GM18508 (cell line): ENCODE data around the gene METRNL.

Source experiments
- ATAC-seq: cut with Tn5 transposase; IDR thresholded peaks from one replicate; pipeline ENCODE4 v1.9.1; 2021; ENCODE audit warnings: moderate number of reproducible peaks; ENCODE audit not compliant: insufficient read depth, unreplicated experiment

The METRNL gene

GRCh38 chr17:83103200-83103942 lies 24.0 kb downstream of the METRNL start:
- no peak for ATAC-seq

GRCh38 chr17:83103943-83104311 lies 24.5 kb downstream of the METRNL start:
- ATAC-seq = no peak

- ATAC-seq = no peak
Measured at GRCh38 chr17:83104577-83105505, 25.4 kb downstream of the METRNL start.

- ATAC-seq = no peak
Measured at GRCh38 chr17:83105512-83105911, 26.1 kb downstream of the METRNL start.

GRCh38 chr17:83106056-83106588 lies 26.7 kb downstream of the METRNL start:
- no peak for ATAC-seq

- ATAC-seq = no peak
Measured at GRCh38 chr17:83106913-83107655, 27.7 kb downstream of the METRNL start.

GRCh38 chr17:83107656-83108048 lies 28.2 kb downstream of the METRNL start:
- ATAC-seq = no peak

GRCh38 chr17:83108709-83109108 lies 29.3 kb downstream of the METRNL start:
- no peak for ATAC-seq

- no peak for ATAC-seq
Measured at GRCh38 chr17:83109386-83109785, 30.0 kb downstream of the METRNL start.

- ATAC-seq = no peak
Measured at GRCh38 chr17:83109793-83110645, 30.6 kb downstream of the METRNL start.

- no peak for ATAC-seq
Measured at GRCh38 chr17:83110735-83111134, 31.3 kb downstream of the METRNL start.

GRCh38 chr17:83111516-83112282 lies 32.3 kb downstream of the METRNL start:
- no peak for ATAC-seq

GRCh38 chr17:83113381-83113780 lies 34.0 kb downstream of the METRNL start:
- no peak for ATAC-seq

GRCh38 chr17:83113792-83114191 lies 34.4 kb downstream of the METRNL start:
- no peak for ATAC-seq

- no peak for ATAC-seq
Measured at GRCh38 chr17:83114706-83115105, 35.3 kb downstream of the METRNL start.

GRCh38 chr17:83115202-83115651 lies 35.8 kb downstream of the METRNL start:
- no peak for ATAC-seq

- no peak for ATAC-seq
Measured at GRCh38 chr17:83115832-83116231, 36.4 kb downstream of the METRNL start.

GRCh38 chr17:83116311-83116771 lies 36.9 kb downstream of the METRNL start:
- no peak for ATAC-seq
